ENCODE data around the gene ZNF205.

Gene ZNF205

DNA sequence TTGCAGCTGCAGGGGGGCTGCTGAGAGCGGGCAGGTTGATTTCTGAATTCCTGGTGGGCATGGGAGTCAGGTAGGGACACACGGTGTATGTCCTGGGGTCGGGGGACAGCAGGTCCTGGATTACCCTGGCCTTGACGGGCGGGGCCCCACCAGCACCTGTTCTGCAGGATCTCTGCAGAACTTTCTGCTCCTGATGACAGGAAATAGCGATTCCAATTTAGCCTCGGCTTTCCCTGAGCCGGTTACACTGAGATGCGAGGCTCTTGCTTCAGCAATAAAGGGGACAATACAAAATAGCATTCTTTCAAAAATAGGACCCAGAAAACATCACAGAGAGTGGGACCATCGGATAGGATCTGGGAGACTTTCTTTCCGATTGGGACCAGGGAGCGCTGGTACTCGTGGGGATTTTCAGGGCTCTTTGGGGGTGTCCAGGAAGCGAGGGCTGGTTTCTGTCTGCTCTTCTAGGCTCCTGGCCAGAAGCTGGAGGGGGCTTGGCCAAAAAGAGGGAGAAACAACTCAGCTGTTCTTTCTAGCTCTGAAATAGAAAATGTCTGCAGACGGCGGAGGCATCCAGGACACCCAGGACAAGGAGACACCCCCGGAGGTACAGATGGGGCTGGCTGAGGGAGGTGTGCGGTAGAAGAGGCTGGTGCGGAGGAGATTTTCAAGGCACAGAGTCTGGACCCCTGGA lies 642 bp downstream of the ZNF205 start:
- Histone ChIP-seq H3K36me3 (no peaks in the 10 kb centered on the region), H3K27me3 (peaks cover 57% of the 10 kb centered on the region), H3K9me3 (no peaks in the 10 kb centered on the region), H3K4me1 (ENCODE audit: control insufficient read depth in 1 of 2, insufficient read depth in 1 of 2, low read depth in 1 of 2, low read length in 1 of 2) (peaks cover 5 to 14% of the 10 kb centered on the region in 2 experiments), H3K27ac (no peak overlapping the region), H3K4me3 (ENCODE audit: low read depth in 1 of 2, low read length in 1 of 2) (peak overlapping the region in 1 of 2 experiments; percentile 9)
- TF ChIP-seq, protein P1, sequence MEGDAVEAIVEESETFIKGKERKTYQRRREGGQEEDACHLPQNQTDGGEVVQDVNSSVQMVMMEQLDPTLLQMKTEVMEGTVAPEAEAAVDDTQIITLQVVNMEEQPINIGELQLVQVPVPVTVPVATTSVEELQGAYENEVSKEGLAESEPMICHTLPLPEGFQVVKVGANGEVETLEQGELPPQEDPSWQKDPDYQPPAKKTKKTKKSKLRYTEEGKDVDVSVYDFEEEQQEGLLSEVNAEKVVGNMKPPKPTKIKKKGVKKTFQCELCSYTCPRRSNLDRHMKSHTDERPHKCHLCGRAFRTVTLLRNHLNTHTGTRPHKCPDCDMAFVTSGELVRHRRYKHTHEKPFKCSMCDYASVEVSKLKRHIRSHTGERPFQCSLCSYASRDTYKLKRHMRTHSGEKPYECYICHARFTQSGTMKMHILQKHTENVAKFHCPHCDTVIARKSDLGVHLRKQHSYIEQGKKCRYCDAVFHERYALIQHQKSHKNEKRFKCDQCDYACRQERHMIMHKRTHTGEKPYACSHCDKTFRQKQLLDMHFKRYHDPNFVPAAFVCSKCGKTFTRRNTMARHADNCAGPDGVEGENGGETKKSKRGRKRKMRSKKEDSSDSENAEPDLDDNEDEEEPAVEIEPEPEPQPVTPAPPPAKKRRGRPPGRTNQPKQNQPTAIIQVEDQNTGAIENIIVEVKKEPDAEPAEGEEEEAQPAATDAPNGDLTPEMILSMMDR (IDR thresholded peaks at IDR 0.05): no peak

DNA sequence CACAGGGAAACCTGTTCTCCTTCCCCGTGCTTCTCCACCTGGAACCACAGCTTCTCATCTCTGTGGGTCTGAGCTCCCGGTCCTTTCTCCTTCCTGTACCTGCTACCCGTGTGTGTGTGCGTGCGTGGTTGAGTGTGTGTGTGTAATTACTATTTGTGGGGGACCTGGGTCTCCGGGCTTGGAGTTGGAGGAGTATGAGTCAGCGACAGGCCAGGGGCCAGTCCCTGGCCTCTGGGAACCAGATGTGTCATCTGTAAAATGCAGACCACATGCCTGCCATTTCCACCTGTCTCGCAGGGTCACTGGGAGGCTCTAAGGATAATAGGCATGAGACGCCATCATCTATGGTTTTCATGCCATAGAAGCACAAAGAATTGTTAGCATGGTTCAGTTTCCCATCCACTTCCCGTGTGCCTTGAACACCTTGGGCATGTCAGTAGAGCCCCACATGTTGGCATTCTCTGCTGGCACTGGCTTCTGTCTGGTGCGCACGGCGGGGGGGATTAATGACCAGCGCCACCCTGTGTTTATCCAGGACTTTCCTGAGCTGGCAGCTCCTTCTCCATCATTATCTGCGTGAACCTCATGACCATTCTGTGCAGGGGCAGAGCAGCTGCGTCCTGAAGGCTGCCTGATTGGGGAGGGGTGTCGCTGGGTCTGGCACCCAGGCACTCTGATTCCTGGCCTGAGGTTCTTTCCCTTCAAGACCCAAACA lies 1.5 kb downstream of the ZNF205 start:
- Histone ChIP-seq H3K9me3 (no peaks in the 10 kb centered on the region), H3K4me3 (ENCODE audit: low read depth in 1 of 2, low read length in 1 of 2) (no peak overlapping the region), H3K4me1 (ENCODE audit: control insufficient read depth in 1 of 2, insufficient read depth in 1 of 2, low read depth in 1 of 2, low read length in 1 of 2) (peaks cover 5 to 14% of the 10 kb centered on the region in 2 experiments), H3K27me3 (peaks cover 48% of the 10 kb centered on the region), H3K36me3 (no peaks in the 10 kb centered on the region), H3K27ac (no peak overlapping the region)
- TF ChIP-seq, protein P1 (IDR thresholded peaks at IDR 0.05): no peak

DNA sequence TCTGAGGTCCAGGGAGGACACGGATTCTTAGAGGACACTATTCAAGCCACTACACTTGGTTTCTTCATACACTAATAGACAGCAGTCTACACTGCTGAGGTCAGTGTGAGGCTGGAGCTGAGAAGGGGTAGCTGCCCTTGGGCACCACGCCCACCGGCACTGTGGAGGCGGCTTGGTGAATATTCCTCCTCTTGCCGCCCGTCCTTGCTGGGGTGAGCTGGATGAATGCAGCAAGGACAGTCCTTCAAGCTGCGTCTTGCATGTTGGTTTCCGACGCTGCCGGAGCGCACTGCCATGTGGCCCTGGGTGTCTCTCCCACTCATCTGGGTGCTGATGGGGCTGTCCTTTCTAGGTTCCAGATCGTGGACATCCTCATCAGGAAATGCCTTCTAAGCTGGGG lies 2.6 kb downstream of the ZNF205 start:
- TF ChIP-seq, protein P1 (IDR thresholded peaks at IDR 0.05): no peak
- H3K27me3 ChIP-seq: peaks cover 37% of the 10 kb centered on the region
- peaks cover 5 to 14% of the 10 kb centered on the region in 2 experiments for H3K4me1 ChIP-seq (ENCODE audit: control insufficient read depth in 1 of 2, insufficient read depth in 1 of 2, low read depth in 1 of 2, low read length in 1 of 2)
- no peak overlapping the region for H3K4me3 ChIP-seq (ENCODE audit: low read depth in 1 of 2, low read length in 1 of 2)
- H3K9me3 ChIP-seq: no peaks in the 10 kb centered on the region
- no peak overlapping the region for H3K27ac ChIP-seq
- H3K36me3 ChIP-seq: no peaks in the 10 kb centered on the region

DNA sequence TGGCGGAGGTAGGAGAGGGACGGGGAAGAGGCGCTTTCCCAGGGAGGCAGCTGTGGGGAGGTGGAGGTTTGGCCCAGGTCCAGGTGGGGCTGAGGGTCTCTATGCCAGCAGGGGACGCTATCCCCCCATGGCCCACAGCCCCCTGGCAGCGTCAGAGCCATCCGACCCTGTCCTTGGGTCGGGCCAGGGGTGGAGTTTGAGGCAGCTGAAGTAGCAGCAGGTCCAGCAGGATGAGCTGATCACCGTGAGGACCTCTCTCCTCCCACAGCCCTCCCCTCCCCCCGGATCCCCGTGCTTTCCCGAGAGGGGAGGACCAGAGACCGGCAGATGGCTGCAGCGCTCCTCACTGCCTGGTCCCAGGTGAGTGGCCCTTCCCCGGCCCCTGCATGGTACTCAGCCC lies 3.2 kb downstream of the ZNF205 start:
- Histone ChIP-seq H3K27ac (no peak overlapping the region), H3K9me3 (no peaks in the 10 kb centered on the region), H3K27me3 (peaks cover 31% of the 10 kb centered on the region), H3K4me1 (ENCODE audit: control insufficient read depth in 1 of 2, insufficient read depth in 1 of 2, low read depth in 1 of 2, low read length in 1 of 2) (peaks cover 5 to 14% of the 10 kb centered on the region in 2 experiments), H3K36me3 (no peaks in the 10 kb centered on the region), H3K4me3 (ENCODE audit: low read depth in 1 of 2, low read length in 1 of 2) (no peak overlapping the region)
- TF ChIP-seq, protein P1 (IDR thresholded peaks at IDR 0.05): no peak

DNA sequence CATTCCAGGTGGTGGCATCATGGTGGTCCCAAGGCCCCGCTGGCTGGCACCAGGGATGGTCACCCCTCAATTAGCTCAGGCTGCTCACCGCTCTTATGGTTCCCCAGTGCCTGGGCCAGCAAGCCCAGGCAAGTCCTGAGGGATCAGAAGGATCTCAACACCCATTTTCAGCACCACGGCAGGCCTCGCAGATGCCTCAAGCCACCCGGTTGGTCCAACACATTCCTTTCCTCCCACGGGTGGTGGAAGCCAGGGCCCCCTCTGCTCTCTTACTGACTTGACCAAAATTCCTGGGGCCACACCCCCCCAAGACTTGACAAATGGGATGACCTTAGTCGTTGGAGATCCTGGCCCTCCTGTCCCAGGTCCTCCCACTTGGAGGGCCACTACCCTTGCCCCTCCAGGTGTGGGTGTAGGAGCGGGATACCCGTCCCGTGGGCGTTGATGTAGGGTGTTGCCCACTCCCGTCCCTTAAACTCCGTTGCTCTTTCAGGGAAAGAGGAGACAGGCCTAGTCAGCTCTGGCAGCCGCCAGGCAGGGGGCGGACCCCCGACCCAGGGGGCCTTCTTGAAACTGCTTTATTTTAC lies 5.9 kb downstream of the ZNF205 start:
- TF ChIP-seq, protein P1 (IDR thresholded peaks at IDR 0.05): no peak
- H3K4me1 ChIP-seq (ENCODE audit: control insufficient read depth in 1 of 2, insufficient read depth in 1 of 2, low read depth in 1 of 2, low read length in 1 of 2): peaks cover 0 to 1% of the 10 kb centered on the region in 2 experiments
- no peak overlapping the region for H3K27ac ChIP-seq
- no peaks in the 10 kb centered on the region for H3K36me3 ChIP-seq
- H3K4me3 ChIP-seq (ENCODE audit: low read depth in 1 of 2, low read length in 1 of 2): no peak overlapping the region
- H3K9me3 ChIP-seq: no peaks in the 10 kb centered on the region
- H3K27me3 ChIP-seq: peaks cover 17% of the 10 kb centered on the region

Measured in neutrophil (primary cell).